SJSA1 (cell line): ENCODE data around the gene CWF19L1. TPM values are rescaled to one million over a fixed set of nuclear protein-coding genes. Genes with fewer than 3 reads are reported as not detected.

Source experiments
- DNase-seq, 2 experiments: peaks; one replicate each; pipeline ENCODE4 v3.0.0-alpha.2; 2015 to 2020; ENCODE audit warnings: low spot score in 2 of 2, low read depth in 1 of 2
- H3K27ac ChIP-seq: fragments of 250-450 bp; sonication (Bioruptor Pico); 2 replicates; pipeline ENCODE4 v1.5.1; 2020; ENCODE audit warnings: mild to moderate bottlenecking, moderate library complexity
- H3K27me3 ChIP-seq: fragments of 250-450 bp; sonication (Bioruptor Pico); replicated peaks from 2 replicates; pipeline ENCODE4 v1.5.1; 2020; ENCODE audit warnings: mild to moderate bottlenecking, moderate library complexity
- H3K36me3 ChIP-seq: fragments of 250-450 bp; sonication (Bioruptor Pico); 2 replicates; pipeline ENCODE4 v1.5.1; 2020; ENCODE audit warnings: mild to moderate bottlenecking
- H3K4me1 ChIP-seq: fragments of 250-450 bp; sonication (Bioruptor Pico); replicated peaks from 2 replicates; pipeline ENCODE4 v1.6.1; 2021; ENCODE audit warnings: mild to moderate bottlenecking
- H3K4me3 ChIP-seq: fragments of 250-450 bp; sonication (Bioruptor Pico); 2 replicates; pipeline ENCODE4 v1.5.1; 2020; ENCODE audit warnings: mild to moderate bottlenecking
- H3K9me3 ChIP-seq: fragments of 250-450 bp; sonication (Bioruptor Pico); replicated peaks from 2 replicates; pipeline ENCODE4 v1.5.1; 2020; ENCODE audit warnings: mild to moderate bottlenecking
- total RNA-seq: library from RNA; depleted of rRNA; stranded (reverse); fragments of >200 nt; shearing (Covaris generic); gene quantifications from 2 replicates; pipeline ENCODE4 v1.2.3, GENCODE V29; 2014; rRNA removed

Gene CWF19L1
- total RNA-seq, 1 experiment from 2014 or later = 42.6 TPM

DNA sequence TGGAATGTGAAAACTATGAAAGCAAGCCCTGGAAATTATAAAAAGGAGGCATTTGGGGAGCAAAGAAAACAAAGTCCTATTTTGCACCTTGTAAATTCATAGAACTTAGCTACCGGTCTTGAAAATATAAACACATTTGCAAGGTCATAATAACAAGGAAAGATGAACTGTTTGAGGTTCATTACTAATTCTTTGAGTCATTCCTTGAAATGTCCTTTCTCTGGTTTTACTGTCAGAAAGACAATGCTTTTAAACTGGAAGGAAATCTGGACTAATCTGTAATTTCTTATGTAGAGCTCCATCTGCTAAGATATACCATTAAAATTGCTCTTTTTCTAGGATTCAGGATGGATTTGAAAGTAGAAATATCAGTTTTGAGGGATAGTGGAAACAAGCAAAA lies 83.0 kb downstream of the CWF19L1 start:
- no peaks in the 10 kb centered on the region for H3K27me3 ChIP-seq
- peak in 1 of 2 experiments; percentile 20 for DNase-seq
- H3K27ac ChIP-seq = 0 out of 2 replicates have a peak overlapping the region, but pooled peaks have one; percentile 20

GRCh38 chr10:100183481-100183880 lies 84.0 kb downstream of the CWF19L1 start:
- Histone ChIP-seq H3K36me3 (peaks cover 51% of the 10 kb centered on the region), H3K27me3 (no peaks in the 10 kb centered on the region)
- DNase-seq = no peak

More for the DNA sequence above, 83.0 kb downstream of the CWF19L1 start:
- Histone ChIP-seq H3K36me3 (peaks cover 52% of the 10 kb centered on the region), H3K9me3 (no peaks in the 10 kb centered on the region), H3K4me3 (peak overlapping the region; percentile 82), H3K4me1 (peaks cover 17% of the 10 kb centered on the region)

GRCh38 chr10:100182908-100183307 lies 84.5 kb downstream of the CWF19L1 start:
- H3K36me3 ChIP-seq = peaks cover 53% of the 10 kb centered on the region
- peaks cover 17% of the 10 kb centered on the region for H3K4me1 ChIP-seq
- no peak overlapping the region for H3K27ac ChIP-seq
- H3K9me3 ChIP-seq = no peaks in the 10 kb centered on the region
- H3K4me3 ChIP-seq = no peak overlapping the region
- no peak for DNase-seq
- H3K27me3 ChIP-seq = no peaks in the 10 kb centered on the region

More at GRCh38 chr10:100183481-100183880, 84.0 kb downstream of the CWF19L1 start:
- Histone ChIP-seq H3K27ac (no peak overlapping the region), H3K4me1 (peaks cover 17% of the 10 kb centered on the region), H3K4me3 (no peak overlapping the region), H3K9me3 (no peaks in the 10 kb centered on the region)

Other genes starting within 250 kb of the CWF19L1 start
- gene CPN1, start 185.8 kb downstream of the CWF19L1 start, total RNA-seq = not detected in 2 replicates
- gene ERLIN1, start 81.6 kb downstream of the CWF19L1 start, total RNA-seq = 41.8 and 48.2 TPM in 2 replicates
- gene CHUK, start 38.0 kb downstream of the CWF19L1 start, total RNA-seq = 54.4 and 57.4 TPM in 2 replicates
- gene BLOC1S2, start 19.0 kb upstream of the CWF19L1 start, total RNA-seq = 34.6 and 47.7 TPM in 2 replicates
- not detected in 2 replicates for gene PKD2L1, start 62.6 kb upstream of the CWF19L1 start, total RNA-seq
- 37.0 and 41.8 TPM in 2 replicates for gene SCD, start 79.6 kb upstream of the CWF19L1 start, total RNA-seq
- not detected in 2 replicates for gene WNT8B, start 195.4 kb upstream of the CWF19L1 start, total RNA-seq